ENCODE data around the gene TMEM108.

- TF ChIP-seq CEBPB (IDR thresholded peaks at IDR 0.05; ENCODE audit: borderline replicate concordance in 1 of 2, low read depth in 2 of 2, low read length in 2 of 2) (no peak), FOXK2 (IDR thresholded peaks at IDR 0.05) (no peak), REST (IDR thresholded peaks at IDR 0.05; ENCODE audit: low read depth, low read length) (no peak)
Measured at GRCh38 chr3:133192967-133193366, 154.8 kb downstream of the TMEM108 start.

Measured in GM12878 (cell line).